Activated naive CD8-positive, alpha-beta T cell treated with anti-CD3 and anti-CD28 coated beads, Interleukin-2, amount 50 U/mL, for 24 hours (primary cell): ENCODE results near the gene IFT25.

Experiments
- ATAC-seq: fragments of 150-1000 bp; cut with Tn5 transposase; one replicate; pipeline ENCODE4 v1.10.0; 2021
- DNase-seq: peaks from one replicate; pipeline ENCODE4 v3.0.0; 2021
- H3K27ac Mint-ChIP-seq: one replicate; pipeline ENCODE4 v1.8.0; 2021; ENCODE audit warnings: mild to moderate bottlenecking, mixed read lengths
- H3K27me3 Mint-ChIP-seq: one replicate; pipeline ENCODE4 v1.8.0; 2021; ENCODE audit warnings: mixed read lengths
- H3K36me3 Mint-ChIP-seq: one replicate; pipeline ENCODE4 v1.8.0; 2021; ENCODE audit warnings: low read depth, mixed read lengths
- H3K4me1 Mint-ChIP-seq: one replicate; pipeline ENCODE4 v1.8.0; 2021; ENCODE audit warnings: mixed read lengths
- H3K4me3 Mint-ChIP-seq: one replicate; pipeline ENCODE4 v1.8.0; 2021; ENCODE audit warnings: mild to moderate bottlenecking, moderate library complexity, mixed read lengths
- H3K9me3 Mint-ChIP-seq: one replicate; pipeline ENCODE4 v1.8.0; 2021; ENCODE audit warnings: mixed read lengths

IFT25 gene

DNA sequence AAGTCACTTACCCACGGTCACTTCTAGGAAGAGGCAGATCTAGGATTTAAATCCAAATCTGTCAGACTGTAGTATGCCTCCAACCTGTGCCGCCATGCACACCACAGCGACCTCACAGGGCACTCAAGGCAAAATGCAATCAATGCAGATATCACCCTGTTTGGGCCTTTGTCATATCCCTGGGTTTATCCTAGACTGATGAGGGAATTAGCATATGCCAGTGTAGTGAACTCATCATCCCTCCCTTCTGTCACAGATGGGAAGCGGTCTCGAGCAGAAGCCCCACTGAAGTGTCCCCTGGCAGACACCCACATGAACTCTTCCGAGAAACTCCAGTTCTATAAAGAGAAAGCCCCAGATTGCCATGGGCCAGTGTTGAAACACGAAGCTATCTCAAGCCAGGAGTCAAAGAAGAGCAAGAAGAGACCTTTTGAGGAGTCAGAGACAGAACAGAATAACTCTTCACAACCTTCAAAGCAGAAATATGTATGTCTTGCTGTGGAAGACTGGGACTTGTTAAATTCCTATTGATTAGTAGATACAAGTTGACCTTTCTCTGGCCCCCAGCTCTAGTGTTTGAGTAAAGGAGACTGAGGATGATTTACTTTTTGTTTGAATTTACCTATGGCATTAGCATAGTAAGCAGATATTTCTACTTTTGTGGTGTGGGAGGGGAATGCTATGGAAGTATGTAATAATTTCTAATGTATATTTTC is 22.1 kb upstream of the IFT25 start:
- Mint-ChIP-seq H3K4me3 (no peak overlapping the region), H3K36me3 (peaks cover 37% of the 10 kb centered on the region), H3K27ac (no peak overlapping the region), H3K27me3 (no peaks in the 10 kb centered on the region), H3K4me1 (no peaks in the 10 kb centered on the region), H3K9me3 (no peaks in the 10 kb centered on the region)
- ATAC-seq: no peak
- DNase-seq: no peak

DNA sequence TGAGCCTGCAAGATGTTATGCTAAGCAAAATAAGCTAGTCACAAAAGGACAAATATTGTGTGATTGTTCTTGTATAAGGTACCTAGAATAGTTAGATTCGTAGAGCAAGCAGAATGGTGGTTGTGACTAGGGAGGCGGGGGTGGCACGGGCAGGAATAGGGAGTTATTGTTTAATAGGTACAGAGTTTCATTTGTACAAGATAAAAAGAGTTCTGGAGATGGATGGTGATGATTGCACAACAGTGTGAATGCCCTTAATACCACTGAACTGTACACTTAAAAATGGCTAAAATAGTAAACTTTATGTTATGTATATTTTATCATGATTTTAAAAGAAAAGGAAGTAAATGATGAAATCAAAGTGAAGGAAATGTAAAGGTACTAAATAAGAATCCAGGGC is 21.3 kb upstream of the IFT25 start:
- H3K27me3 Mint-ChIP-seq: no peaks in the 10 kb centered on the region
- ATAC-seq (no peak), DNase-seq (no peak)
- H3K9me3 Mint-ChIP-seq: no peaks in the 10 kb centered on the region
- no peak overlapping the region for H3K27ac Mint-ChIP-seq
- no peaks in the 10 kb centered on the region for H3K4me1 Mint-ChIP-seq
- H3K36me3 Mint-ChIP-seq: peaks cover 40% of the 10 kb centered on the region
- no peak overlapping the region for H3K4me3 Mint-ChIP-seq

DNA sequence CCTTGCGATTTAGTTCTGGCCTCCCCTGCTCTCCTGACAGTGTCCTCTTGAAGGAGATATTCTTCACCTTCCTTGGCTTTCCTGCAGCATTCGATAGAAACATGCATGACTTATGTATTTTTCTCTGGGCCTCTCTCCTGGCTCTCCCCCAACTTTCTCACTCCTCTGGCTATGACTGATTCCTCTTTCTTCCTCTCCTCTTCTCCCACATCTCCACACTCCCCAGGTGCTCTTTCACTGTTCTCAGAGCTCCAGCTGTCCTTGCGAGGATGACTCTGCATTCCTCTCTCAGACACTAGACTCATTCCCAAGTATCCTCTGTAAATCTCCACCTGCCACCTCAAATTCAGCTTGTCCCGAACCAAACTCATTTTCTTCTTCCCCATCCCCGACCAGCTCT is 18.6 kb upstream of the IFT25 start:
- no peak for DNase-seq
- no peaks in the 10 kb centered on the region for H3K4me1 Mint-ChIP-seq
- no peak overlapping the region for H3K27ac Mint-ChIP-seq
- ATAC-seq: no peak
- peaks cover 39% of the 10 kb centered on the region for H3K36me3 Mint-ChIP-seq
- no peaks in the 10 kb centered on the region for H3K27me3 Mint-ChIP-seq
- H3K4me3 Mint-ChIP-seq: no peak overlapping the region
- no peaks in the 10 kb centered on the region for H3K9me3 Mint-ChIP-seq

DNA sequence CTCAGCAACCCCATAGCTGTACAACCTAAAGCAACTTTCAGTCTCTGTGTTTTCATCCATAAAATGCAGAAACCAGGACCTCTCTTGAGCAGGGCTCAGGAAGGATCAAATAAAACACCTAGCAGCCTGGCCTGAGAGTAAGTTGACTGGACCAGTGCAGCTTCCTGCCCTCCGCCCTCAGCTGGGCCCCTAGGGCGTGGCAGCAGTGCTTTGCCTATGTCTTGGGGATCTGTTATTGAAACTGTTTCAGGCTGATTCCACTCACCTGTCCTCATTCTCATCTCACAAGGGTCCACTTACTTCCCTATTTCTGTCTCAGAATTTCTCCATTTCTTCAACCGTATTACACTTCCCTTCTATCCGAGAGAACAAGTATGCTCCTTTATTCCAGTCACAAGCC is 18.0 kb upstream of the IFT25 start:
- ATAC-seq: no peak

DNA sequence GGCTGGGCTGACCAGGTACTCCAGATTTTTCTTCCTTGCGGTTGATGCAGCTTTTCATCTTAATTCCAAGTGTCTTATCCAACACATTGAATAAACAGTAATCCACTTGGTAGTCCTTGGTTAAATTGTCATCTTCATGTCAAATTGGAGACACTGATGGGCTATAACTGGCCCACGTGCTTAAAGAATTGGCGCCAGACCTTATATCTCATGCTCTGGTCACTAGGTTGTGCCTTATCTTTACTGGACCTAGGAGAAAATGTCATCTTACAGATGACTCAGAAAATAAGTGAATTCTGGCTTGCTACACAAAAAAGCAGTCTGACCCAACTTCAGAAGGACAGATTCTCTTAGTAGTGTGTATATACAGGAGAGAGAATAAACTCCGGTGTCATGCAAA is 16.9 kb upstream of the IFT25 start:
- H3K4me3 Mint-ChIP-seq: no peak overlapping the region
- H3K36me3 Mint-ChIP-seq: peaks cover 30% of the 10 kb centered on the region
- H3K27ac Mint-ChIP-seq: no peak overlapping the region
- no peaks in the 10 kb centered on the region for H3K4me1 Mint-ChIP-seq
- H3K27me3 Mint-ChIP-seq: no peaks in the 10 kb centered on the region
- no peaks in the 10 kb centered on the region for H3K9me3 Mint-ChIP-seq
- no peak for DNase-seq
- no peak for ATAC-seq

More for the DNA sequence above, 18.0 kb upstream of the IFT25 start:
- no peaks in the 10 kb centered on the region for H3K27me3 Mint-ChIP-seq
- H3K4me3 Mint-ChIP-seq: no peak overlapping the region
- no peak overlapping the region for H3K27ac Mint-ChIP-seq
- H3K4me1 Mint-ChIP-seq: no peaks in the 10 kb centered on the region
- peaks cover 36% of the 10 kb centered on the region for H3K36me3 Mint-ChIP-seq
- DNase-seq: no peak
- H3K9me3 Mint-ChIP-seq: no peaks in the 10 kb centered on the region

DNA sequence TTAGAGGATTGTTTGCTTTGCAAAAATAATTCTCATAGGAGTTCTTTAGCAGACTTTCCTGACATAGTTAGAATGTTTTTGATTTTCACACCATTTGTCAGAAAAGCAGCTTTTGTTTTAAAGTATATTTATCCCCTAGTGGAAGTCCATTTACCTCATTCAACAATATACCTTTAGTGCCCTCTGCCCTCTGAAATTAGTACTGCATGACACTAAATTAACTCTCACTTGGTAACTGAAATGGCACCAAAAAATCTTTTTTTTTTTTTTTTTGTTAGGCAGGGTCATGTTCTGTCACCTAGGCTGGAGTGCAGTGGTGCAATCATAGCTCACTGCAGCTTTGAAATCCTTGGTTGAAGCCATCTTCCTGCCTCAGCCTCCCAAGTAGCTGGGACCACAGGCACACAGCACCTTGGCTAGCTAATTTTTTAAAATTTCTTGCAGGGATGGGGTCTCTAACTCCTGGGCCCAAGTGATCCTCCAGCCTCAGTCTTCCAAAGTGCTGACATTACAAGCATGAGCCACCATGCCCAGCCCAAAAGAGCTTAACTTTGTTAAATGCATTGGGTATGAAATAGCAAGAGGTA is 14.3 kb upstream of the IFT25 start:
- no peaks in the 10 kb centered on the region for H3K9me3 Mint-ChIP-seq
- DNase-seq (no peak), ATAC-seq (no peak)
- peaks cover 32% of the 10 kb centered on the region for H3K36me3 Mint-ChIP-seq
- H3K27ac Mint-ChIP-seq: no peak overlapping the region
- no peak overlapping the region for H3K4me3 Mint-ChIP-seq
- H3K4me1 Mint-ChIP-seq: peaks cover 5% of the 10 kb centered on the region
- no peaks in the 10 kb centered on the region for H3K27me3 Mint-ChIP-seq

DNA sequence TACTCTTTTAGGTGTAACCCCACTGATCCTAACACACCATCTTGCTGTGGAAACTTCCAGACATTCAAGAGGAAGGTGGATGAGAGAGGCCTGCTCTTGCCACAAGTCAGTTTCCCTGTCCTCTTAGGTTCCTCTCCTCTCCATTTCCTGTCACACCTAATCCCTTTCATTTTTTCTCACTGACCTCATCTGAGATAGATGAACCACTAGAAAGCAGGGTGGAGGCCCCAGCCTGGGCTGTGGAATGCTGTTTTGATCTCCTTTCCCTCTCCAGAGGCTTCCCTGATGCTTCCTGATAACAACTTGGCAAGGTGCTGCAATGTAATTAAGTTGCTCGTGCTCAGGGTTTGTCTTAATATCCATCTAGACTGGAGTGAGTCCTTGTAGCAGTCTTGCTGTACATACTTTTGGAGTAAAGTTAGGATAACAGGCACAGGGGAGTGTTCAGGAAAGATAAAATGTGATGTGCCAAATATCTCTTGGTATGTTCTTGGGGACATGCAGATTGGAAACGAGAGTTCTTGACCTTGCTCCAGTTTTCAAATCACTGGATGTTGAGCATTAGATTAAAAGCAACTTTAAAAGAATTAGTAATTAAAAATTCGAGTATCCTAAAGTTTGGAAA is 11.8 kb upstream of the IFT25 start:
- Mint-ChIP-seq H3K4me1 (peaks cover 5% of the 10 kb centered on the region), H3K36me3 (peaks cover 31% of the 10 kb centered on the region), H3K27me3 (no peaks in the 10 kb centered on the region), H3K9me3 (no peaks in the 10 kb centered on the region), H3K4me3 (no peak overlapping the region), H3K27ac (peak overlapping the region; percentile 50)
- ATAC-seq (no peak), DNase-seq (no peak)

DNA sequence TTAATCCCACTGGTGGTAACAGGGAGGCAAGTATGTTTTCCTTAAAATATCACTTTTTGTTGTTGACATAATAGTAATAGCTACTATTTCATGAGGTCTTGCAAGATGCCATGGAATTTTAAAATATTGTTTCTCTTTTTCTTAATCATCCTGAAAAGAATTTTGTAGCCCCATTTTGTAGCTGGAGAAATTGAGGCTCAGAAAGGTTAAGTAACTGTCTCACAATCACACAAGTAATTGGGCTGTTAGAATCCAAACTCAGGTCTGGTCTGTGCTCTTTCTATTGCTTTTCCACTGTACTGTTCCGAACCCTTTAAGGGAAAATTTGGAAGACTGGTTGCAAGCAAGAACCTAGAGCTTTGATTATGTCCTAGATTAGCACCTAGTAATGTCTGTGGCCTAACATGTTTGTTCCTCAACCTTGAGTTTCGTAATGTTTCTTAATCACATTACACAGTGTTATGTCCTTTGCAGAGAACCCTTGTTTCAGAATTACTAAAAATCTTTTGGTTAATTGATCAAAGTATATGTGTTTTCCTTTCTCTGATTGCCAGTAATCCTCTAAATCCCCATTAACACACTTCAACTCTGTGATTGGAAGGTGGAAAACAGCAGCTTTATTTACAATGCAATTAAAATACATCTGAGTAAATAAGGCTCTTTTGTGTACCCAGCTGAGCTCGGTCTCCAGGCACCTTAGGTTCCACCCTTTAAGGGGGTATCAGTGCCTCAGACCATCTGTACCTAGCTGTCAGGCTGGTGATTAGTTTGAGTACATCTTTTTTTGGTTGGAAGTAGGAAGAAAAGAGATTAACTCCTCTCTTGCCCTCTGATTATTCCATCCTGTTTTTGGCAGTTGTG is 11.0 kb upstream of the IFT25 start:
- peaks cover 5% of the 10 kb centered on the region for H3K4me1 Mint-ChIP-seq

DNA sequence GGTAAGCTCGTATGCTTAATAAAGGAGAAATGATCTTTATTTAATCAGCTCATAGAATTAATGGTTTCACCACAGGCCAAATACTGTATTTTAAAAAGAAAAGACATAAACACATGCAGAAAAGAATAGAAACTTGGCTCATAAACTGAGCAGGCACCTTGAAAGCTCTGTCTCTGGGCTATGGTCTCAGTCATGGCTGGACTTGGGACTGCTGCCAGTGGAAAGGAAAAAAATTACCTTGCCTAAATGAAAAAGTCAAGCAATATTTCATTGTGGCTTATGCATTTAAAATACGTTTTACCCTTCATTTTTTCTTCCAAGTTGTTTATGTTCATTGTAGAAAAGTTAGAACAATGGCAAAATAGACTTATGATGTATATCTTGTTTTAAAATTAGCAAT is 8.6 kb upstream of the IFT25 start:
- no peaks in the 10 kb centered on the region for H3K27me3 Mint-ChIP-seq
- no peak for ATAC-seq
- no peaks in the 10 kb centered on the region for H3K9me3 Mint-ChIP-seq
- H3K4me3 Mint-ChIP-seq: no peak overlapping the region
- peaks cover 20% of the 10 kb centered on the region for H3K36me3 Mint-ChIP-seq
- no peak overlapping the region for H3K27ac Mint-ChIP-seq
- DNase-seq: no peak
- peaks cover 5% of the 10 kb centered on the region for H3K4me1 Mint-ChIP-seq

More for the DNA sequence above, 11.0 kb upstream of the IFT25 start:
- ATAC-seq (no peak), DNase-seq (no peak)
- Mint-ChIP-seq H3K36me3 (peaks cover 27% of the 10 kb centered on the region), H3K4me3 (no peak overlapping the region), H3K27me3 (no peaks in the 10 kb centered on the region), H3K27ac (peak overlapping the region; percentile 50), H3K9me3 (no peaks in the 10 kb centered on the region)

DNA sequence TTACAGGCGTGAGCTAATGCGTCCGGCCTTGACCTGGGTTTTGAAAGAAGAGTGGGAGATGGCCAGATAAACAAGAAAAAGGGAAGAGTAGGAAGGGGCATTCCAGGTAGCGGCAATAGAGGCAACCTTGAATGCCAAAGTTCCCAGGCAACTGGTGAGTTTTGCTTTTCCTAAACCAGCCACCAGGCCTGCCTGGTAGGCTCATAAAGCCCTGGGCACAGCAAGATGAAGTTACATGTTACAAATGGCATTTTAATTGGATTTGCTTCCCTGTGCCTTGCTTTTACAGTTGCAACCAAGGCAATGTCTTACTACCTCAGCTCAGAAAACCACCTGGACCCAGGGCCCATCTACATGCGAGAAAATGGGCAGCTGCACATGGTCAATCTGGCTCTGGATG is 6.2 kb upstream of the IFT25 start:
- no peak for ATAC-seq
- Mint-ChIP-seq H3K27ac (no peak overlapping the region), H3K9me3 (no peaks in the 10 kb centered on the region), H3K4me1 (peaks cover 17% of the 10 kb centered on the region), H3K4me3 (no peak overlapping the region), H3K27me3 (no peaks in the 10 kb centered on the region), H3K36me3 (peaks cover 12% of the 10 kb centered on the region)
- no peak for DNase-seq

DNA sequence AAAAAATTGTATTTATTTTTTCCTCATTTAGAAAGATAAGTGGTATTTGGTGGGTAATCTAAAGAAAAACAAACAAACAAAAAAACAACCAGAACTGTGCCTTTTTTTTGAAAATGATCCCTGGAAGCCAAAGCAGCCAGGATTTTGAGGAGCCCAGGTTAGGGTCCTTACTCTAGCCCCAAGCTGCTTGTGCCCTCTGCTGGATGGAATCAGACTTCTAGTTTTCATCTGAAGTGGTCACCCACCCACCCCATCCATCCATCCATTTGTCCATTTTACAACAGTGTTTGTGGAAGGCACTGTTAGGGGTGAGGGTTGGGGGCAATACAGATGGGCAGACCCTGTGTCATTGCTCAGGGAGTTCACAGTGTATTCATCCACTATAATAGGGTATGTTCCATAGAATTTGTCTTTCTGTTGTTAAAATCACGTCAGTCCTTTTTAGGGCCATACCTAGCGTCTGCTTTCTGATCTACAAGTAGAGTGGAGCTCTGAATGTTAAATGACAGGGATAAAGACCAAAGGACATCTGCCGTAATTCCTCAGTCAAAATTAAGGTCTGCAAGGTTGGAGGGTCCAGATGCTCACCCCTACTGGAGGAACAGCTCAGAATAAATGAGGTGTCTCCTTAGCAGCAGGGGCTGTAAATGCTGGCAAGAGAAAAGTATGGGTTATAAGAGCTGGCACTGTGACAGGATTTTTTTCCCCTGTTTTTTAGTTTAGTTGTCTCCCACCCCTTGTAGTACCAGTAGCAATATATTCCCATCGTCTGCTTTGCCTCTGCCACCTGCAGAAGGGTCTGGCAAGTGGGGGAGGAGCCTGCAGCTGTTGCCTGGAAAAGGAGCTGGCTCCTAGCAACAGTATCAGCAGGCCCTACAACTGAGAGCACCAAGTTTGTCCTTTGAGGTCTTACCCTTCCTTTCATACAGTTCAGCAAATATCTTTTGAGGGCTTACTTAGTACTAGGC is 3.8 kb upstream of the IFT25 start:
- Mint-ChIP-seq H3K4me3 (no peak overlapping the region), H3K27me3 (no peaks in the 10 kb centered on the region), H3K9me3 (no peaks in the 10 kb centered on the region), H3K4me1 (peaks cover 25% of the 10 kb centered on the region), H3K27ac (no peak overlapping the region), H3K36me3 (peaks cover 15% of the 10 kb centered on the region)
- DNase-seq (peak; percentile 22), ATAC-seq (no peak)

DNA sequence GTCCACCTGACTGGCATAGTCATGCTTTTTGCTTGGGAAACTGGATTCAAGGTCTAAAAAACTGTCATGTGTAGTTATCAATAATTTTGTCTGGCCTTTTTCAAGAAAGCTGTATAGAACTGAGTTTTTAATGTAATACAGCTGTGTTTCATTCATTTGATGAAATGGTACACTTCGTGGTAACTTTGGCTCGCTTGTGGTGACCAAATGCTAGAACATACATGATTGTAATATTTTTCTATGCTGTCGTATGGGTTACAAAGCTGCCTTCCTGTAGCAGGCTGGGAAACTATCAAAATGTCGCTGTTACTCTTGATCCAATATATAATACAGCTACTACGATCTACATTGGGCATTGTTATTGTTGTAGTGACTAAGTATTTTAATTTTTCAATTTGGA is 2.8 kb upstream of the IFT25 start:
- H3K9me3 Mint-ChIP-seq: no peaks in the 10 kb centered on the region
- H3K27ac Mint-ChIP-seq: no peak overlapping the region
- DNase-seq: no peak
- ATAC-seq: no peak
- peaks cover 17% of the 10 kb centered on the region for H3K36me3 Mint-ChIP-seq
- peak overlapping the region; percentile 75 for H3K4me3 Mint-ChIP-seq
- no peaks in the 10 kb centered on the region for H3K27me3 Mint-ChIP-seq
- H3K4me1 Mint-ChIP-seq: peaks cover 36% of the 10 kb centered on the region

DNA sequence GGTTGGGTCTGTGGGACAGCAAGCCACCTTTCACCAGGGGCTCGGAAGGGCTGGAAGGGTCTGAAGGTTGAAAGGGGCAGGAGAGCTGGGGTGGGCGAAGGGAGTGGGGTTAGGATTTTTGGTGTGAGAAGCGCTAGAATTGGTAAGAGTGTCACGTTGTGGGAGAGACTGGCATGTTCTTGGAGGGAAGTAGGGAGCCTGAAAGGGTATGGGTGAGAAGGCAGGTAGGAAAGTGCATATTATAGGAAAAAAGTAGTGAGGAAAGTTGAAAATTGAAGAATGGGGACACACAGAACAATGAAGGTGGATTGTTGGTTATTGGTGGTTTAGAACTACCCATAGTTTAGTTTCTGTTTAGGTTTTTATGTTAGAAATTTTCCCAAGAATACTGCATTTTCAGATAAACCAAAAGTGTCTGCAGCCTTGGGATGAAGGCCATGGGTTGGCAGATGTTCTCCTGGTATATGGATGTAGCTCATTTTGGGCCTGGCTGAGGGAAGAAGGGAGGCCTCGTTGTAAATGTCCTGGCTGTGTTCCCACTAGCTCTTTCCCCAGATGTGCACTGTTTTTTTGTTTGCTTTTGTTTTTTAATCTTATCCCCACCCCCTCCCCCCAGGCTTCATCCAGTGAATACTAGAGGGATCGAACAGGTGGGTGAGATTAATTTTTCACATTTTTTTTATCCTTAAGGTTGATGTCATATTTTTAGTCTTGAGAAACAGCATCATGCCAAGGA is 1.8 kb upstream of the IFT25 start:
- Mint-ChIP-seq H3K9me3 (no peaks in the 10 kb centered on the region), H3K4me3 (peak overlapping the region; percentile 75), H3K4me1 (peaks cover 45% of the 10 kb centered on the region), H3K27me3 (no peaks in the 10 kb centered on the region), H3K36me3 (peaks cover 11% of the 10 kb centered on the region), H3K27ac (peak overlapping the region; percentile 36)
- ATAC-seq: no peak
- DNase-seq: no peak
